A549 (cell line): ENCODE results near the gene CLPSL2.

Source experiments
- CEBPB ChIP-seq, 2 experiments: fragments of >200 bp in 1 of 2; sonication (Bioruptor Twin) in 1 of 2; formaldehyde crosslinking in 1 of 2; IDR thresholded peaks; 2 replicates each; pipeline ENCODE4 v1.6.1; 2012 to 2016
- CTCF ChIP-seq: fragments of >200 bp; sonication (Bioruptor Twin); formaldehyde crosslinking; IDR thresholded peaks from 3 replicates; pipeline ENCODE4 v1.5.1; 2016
- ELK1 ChIP-seq: fragments of 150-350 bp; IDR thresholded peaks from 2 replicates; pipeline ENCODE4 v1.6.1; 2014; ENCODE audit warnings: low read depth, mild to moderate bottlenecking, low read length
- ESRRA ChIP-seq: fragments of 150-350 bp; IDR thresholded peaks from 2 replicates; pipeline ENCODE4 v1.6.1; 2014; ENCODE audit warnings: mild to moderate bottlenecking, low read length, borderline replicate concordance
- HDAC2 ChIP-seq: fragments of 200-600 bp; sonication (generic); IDR thresholded peaks from 2 replicates; pipeline ENCODE4 v1.6.1; 2016
- MAFK ChIP-seq: fragments of 450-650 bp; IDR thresholded peaks from 2 replicates; pipeline ENCODE4 v1.6.1; 2014; ENCODE audit not compliant: partially characterized antibody
- MAZ ChIP-seq: fragments of 150-350 bp; IDR thresholded peaks from 2 replicates; pipeline ENCODE4 v1.6.1; 2014; ENCODE audit warnings: antibody characterized with exemption, low read depth, low read length, borderline replicate concordance
- NPAS2 ChIP-seq: fragments of 250-450 bp; sonication (Bioruptor Pico); IDR thresholded peaks from 2 replicates; pipeline ENCODE4 v1.8.0; 2022; ENCODE audit warnings: mild to moderate bottlenecking, moderate library complexity, borderline replicate concordance
- PHF8 ChIP-seq: fragments of 200-600 bp; sonication (generic); IDR thresholded peaks from 2 replicates; pipeline ENCODE4 v1.6.1; 2016; ENCODE audit warnings: low read depth, mild to moderate bottlenecking, antibody characterized with exemption, moderate library complexity, borderline replicate concordance
- POLR2AphosphoS2 ChIP-seq: conservative IDR thresholded peaks from 2 replicates; pipeline ENCODE4 v1.6.1; 2012; ENCODE audit warnings: low read length, improper control_type of control experiment, inconsistent platforms
- RARB ChIP-seq: fragments of 250-450 bp; sonication (Bioruptor Pico); IDR thresholded peaks from 2 replicates; pipeline ENCODE4 v1.8.0; 2021; ENCODE audit warnings: mild to moderate bottlenecking, moderate library complexity
- RFX5 ChIP-seq: fragments of 450-650 bp; IDR thresholded peaks from 2 replicates; pipeline ENCODE4 v1.7.1; 2014; ENCODE audit warnings: antibody characterized with exemption, mild to moderate bottlenecking, moderate library complexity
- USF2 ChIP-seq: fragments of 450-650 bp; IDR thresholded peaks from 2 replicates; pipeline ENCODE4 v1.6.1; 2014; ENCODE audit warnings: antibody characterized with exemption
- TF ChIP-seq, protein P1 (sequence below): IDR thresholded peaks from 2 replicates; pipeline ENCODE4 v1.6.1; 2012

GRCh38 chr6:35787266-35788218, 11.1 kb downstream of the CLPSL2 start:
- TF ChIP-seq CTCF = no peak
- no peak for TF ChIP-seq MAFK
- TF ChIP-seq MAZ = no peak
- no peak for TF ChIP-seq CEBPB (IDR thresholded peaks at IDR 0.05)
- no peak for TF ChIP-seq RFX5
- no peak for TF ChIP-seq ELK1
- TF ChIP-seq USF2 = no peak
- TF ChIP-seq HDAC2 = no peak
- TF ChIP-seq, protein P1, sequence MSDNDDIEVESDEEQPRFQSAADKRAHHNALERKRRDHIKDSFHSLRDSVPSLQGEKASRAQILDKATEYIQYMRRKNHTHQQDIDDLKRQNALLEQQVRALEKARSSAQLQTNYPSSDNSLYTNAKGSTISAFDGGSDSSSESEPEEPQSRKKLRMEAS = no peak
- no peak for TF ChIP-seq POLR2AphosphoS2
- no peak for TF ChIP-seq RARB (CRISPR knock-in tag)
- TF ChIP-seq ESRRA = no peak
- TF ChIP-seq PHF8 = no peak
- TF ChIP-seq NPAS2 = no peak
